ENCODE measurements around the gene HPS5.

HPS5 gene

GRCh38 chr11:18233912-18234311 is 88.0 kb downstream of the HPS5 start:
- no peak for DNase-seq

- DNase-seq = no peak
Measured at GRCh38 chr11:18230859-18231258, 91.1 kb downstream of the HPS5 start.

- no peak for DNase-seq
Measured at GRCh38 chr11:18229501-18229900, 92.4 kb downstream of the HPS5 start.
